CD4-positive, alpha-beta T cell treated with Interleukin-12 subunit alpha and Interleukin-12 subunit beta, for 1 hour (primary cell): ENCODE results near the gene LDLRAP1.
A peak's percentile ranks its signal among the peaks of the same experiment; 100 is the strongest.

ENCODE experiments used
- DNase-seq: peaks from one replicate; pipeline ENCODE4 v3.0.0-alpha.2; 2020

LDLRAP1 gene

GRCh38 chr1:25563330-25564215, 20.2 kb downstream of the LDLRAP1 start:
- no peak for DNase-seq

- DNase-seq, result peak; percentile 48
Measured at GRCh38 chr1:25564777-25565574, 21.6 kb downstream of the LDLRAP1 start.

DNA sequence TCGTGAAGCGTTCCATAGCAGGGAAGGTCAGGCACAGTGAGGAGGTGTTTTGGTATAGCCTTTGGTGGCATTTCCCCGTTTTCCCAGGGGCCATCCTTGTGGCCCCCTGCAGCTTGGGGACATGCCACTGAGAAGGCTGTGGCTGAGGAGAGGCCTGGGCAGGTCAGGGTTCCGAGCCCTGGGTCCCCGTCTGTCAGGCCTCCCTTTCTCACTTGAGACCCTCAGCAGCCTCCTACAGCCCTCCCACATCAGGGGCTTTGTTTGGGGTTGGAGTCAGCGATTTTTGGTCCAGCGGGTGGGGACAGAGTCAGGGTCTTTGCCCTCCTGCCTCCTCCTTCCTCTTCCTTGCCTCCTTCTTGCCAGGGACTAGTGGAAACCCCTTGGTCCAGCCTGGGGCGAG, 22.2 kb downstream of the LDLRAP1 start:
- no peak for DNase-seq

GRCh38 chr1:25566176-25566729, 22.8 kb downstream of the LDLRAP1 start:
- no peak for DNase-seq

GRCh38 chr1:25566730-25567341, 23.4 kb downstream of the LDLRAP1 start:
- no peak for DNase-seq

DNA sequence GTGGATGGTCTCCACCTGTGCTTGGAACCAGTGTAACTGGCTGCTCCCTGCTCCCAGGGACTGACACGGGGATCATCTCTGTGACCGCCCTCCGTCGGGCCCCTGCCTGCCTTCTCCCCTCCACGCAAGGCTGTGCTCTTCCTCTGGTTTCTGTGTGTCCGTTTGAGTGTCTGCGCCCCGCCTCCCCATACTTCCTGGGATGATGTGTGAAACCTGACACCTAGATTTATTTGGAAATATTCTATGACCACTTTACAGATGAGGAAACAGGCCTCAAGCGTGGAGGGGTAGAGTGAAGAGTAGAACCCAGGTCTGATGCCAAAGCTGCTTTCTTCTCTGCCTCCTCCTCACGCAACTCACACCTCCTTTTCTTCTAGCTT, 24.3 kb downstream of the LDLRAP1 start:
- DNase-seq, result no peak

DNA sequence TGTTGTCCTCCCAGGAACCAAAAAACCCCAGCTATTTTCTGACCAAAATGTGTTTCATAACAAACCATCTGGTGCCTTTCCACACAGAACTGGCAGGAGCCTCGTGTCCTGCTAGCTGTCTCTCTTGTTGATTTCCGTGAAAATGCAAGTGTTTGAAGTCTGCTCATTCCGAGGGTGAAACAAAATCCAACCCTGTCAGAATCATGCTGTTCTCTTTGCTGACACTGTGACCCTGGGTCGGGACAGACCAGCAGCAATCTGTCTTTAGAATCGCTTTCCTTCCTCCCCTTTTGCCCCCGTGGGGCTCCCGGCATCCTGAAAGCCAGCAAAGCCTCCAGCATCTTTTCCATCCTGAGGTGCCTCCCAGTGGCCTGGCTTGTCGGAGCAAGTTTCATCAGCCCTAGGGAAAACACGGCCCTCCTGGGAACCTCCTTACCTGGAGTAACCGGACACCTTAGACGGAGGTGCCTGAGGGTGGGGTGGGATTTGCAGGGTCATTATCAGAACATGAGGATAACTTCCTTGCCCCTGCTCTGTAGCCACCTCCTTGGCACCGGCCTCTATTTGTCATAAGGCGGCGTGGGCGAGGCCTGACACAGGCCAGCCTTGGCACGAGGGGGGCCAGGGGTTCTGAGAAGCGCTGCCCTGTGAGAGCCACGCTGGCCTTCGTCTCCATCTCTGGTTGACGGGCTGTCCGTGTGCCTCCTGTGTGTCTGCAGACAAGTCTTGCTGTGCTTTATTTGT, 24.9 kb downstream of the LDLRAP1 start:
- no peak for DNase-seq

GRCh38 chr1:25568834-25569596, 25.6 kb downstream of the LDLRAP1 start:
- no peak for DNase-seq

- no peak for DNase-seq
Measured at GRCh38 chr1:25569597-25570396, 26.4 kb downstream of the LDLRAP1 start.

DNA sequence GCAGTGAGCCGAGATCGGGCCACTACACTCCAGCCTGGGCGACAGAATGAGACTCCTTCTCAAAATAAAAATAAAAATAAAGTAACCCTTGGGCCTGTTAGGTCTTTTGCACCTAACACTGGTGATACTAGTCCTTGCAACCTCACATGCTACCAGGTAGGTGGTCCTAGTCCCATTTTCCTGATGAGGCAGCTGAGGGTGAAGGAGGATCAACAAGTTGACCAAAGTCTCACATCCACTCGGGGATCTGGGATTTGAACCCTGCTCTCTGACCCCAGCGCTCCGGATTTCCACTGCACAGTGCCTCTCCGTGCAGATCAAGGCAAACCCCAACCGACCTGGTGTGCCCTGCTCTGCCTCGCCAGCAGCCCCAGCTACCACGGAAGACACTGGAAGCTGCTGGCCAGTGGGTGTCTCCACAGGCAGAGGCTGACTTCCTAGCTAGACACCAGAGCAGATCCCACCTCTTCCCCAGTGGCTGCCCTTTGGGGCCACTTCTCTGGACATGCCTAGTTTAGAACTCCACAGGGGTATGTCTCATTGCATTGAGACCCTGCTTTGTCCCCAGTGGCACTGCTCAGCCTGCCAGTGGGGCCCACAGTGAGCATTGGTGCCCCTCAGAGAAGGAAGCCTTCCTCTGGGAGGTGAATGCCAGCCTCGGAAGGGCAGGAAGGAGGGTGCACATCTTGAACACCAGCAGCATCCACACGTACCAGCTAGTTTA, 27.6 kb downstream of the LDLRAP1 start:
- DNase-seq, result no peak

- no peak for DNase-seq
Measured at GRCh38 chr1:25571522-25571970, 28.1 kb downstream of the LDLRAP1 start.

DNA sequence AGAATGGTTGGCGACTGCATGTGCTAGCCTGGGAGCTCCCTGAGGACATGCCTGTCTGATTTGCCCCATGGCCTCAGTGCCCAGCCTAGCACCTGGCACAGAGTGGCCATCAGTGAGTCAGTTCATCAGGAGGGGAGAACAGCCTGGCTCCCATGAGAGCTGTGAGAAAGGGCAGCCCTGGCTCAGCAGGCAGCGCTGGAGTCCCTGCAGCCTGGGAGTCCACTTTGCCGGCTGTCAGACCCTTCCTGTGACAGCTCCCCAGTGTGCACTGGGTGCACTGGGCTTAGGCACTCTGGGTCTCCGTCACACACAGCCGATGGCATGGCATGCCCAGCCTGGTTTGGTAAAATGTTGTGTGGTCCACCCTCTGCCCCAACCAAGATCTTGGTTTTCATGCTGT, 28.7 kb downstream of the LDLRAP1 start:
- no peak for DNase-seq

- DNase-seq, result peak; percentile 45
Measured at GRCh38 chr1:25572708-25573590, 29.5 kb downstream of the LDLRAP1 start.

GRCh38 chr1:25573591-25573930, 30.2 kb downstream of the LDLRAP1 start:
- no peak for DNase-seq

DNA sequence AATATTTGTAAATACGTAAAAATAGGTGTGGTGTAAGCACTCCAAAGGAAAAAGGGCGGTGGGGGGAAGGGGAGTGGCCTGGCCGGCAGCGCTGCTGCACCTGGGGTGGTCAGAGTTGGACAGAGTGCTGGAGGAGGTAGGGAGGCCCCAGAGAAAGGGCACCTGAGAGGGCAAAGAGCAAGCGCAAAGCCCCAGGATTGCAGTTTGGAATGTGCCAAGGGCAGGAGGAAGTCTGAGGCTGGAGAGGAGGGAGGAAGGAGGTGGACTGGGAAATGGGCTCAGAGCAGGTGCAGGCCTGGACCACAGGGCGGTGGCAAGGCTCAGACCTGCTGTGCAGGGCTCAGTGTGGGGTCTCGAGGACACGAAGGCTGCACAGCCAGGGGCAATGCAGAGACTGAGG, 30.6 kb downstream of the LDLRAP1 start:
- no peak for DNase-seq

DNA sequence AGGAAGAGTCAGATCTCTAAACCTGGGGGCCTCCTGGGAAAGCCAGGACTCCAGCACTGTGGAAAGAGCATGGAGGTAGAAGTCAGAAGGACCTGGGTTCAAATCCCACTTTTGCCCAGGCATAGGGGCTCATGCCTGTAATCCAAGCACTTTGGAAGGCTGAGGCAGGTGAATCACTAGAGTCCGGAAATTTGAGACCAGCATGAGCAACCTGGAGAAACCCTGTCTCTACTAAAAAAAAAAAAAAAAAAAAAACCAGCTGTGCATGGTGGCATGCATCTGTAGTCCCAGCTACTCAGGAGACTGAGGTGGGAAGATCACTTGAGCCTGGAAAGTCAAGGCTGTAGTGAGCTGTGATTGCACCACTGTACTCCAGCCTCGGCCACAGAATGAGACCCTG, 31.8 kb downstream of the LDLRAP1 start:
- DNase-seq, result no peak

GRCh38 chr1:25576459-25577133, 33.2 kb downstream of the LDLRAP1 start:
- no peak for DNase-seq

GRCh38 chr1:25577134-25577920, 33.9 kb downstream of the LDLRAP1 start:
- no peak for DNase-seq
